Measurements from ENCODE around the gene STK16. TPM values are rescaled to one million over a fixed set of nuclear protein-coding genes. Genes with fewer than 3 reads are reported as not detected.
"Not testable (repeated sequence)": the region's sequence is repeated elsewhere in the genome, so short reads cannot be mapped to it uniquely, and the experiment has no call there.

The STK16 gene
- total RNA-seq, 1 donor from 2014 or later = 50.8 TPM

DNA sequence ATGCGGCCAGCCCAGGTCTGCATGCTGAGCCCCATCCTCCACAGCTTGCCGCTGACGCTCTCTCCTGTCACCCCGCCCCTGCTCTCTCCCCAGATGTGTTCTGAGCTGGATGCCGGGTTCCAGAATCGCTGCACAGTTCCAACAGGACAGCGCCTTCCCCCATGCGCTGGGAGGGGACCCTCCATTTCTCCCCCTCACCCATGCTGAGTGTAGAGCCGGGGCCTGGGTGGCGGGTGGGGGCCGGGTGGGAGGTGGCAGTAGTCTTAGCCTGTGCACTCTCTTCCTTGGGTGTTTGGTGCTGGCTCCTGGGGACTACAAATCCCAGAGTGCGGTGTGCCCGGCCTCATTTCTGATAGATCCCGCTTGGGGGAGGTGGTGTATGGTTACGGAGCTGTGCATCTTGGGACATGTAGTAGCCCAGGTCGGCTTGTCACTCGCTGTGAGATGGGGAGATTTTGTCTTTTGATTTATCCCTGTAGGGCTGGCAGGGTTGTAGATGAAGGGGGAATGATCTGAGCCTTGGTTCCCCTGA lies 40.7 kb downstream of the STK16 start:
- Histone ChIP-seq H3K4me3 (ENCODE audit: low read depth, low read length) (no peak overlapping the region), H3K36me3 (ENCODE audit: control insufficient read depth, insufficient read depth, low read length) (peaks cover 25% of the 10 kb centered on the region), H3K27me3 (ENCODE audit: control insufficient read depth, insufficient read depth, low read length) (no peaks in the 10 kb centered on the region)
- TF ChIP-seq, protein P1, sequence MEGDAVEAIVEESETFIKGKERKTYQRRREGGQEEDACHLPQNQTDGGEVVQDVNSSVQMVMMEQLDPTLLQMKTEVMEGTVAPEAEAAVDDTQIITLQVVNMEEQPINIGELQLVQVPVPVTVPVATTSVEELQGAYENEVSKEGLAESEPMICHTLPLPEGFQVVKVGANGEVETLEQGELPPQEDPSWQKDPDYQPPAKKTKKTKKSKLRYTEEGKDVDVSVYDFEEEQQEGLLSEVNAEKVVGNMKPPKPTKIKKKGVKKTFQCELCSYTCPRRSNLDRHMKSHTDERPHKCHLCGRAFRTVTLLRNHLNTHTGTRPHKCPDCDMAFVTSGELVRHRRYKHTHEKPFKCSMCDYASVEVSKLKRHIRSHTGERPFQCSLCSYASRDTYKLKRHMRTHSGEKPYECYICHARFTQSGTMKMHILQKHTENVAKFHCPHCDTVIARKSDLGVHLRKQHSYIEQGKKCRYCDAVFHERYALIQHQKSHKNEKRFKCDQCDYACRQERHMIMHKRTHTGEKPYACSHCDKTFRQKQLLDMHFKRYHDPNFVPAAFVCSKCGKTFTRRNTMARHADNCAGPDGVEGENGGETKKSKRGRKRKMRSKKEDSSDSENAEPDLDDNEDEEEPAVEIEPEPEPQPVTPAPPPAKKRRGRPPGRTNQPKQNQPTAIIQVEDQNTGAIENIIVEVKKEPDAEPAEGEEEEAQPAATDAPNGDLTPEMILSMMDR (IDR thresholded peaks at IDR 0.05; ENCODE audit: insufficient read depth, low read length, severe bottlenecking) = no peak
- DNase-seq (ENCODE audit: low read depth) (no peak), FAIRE-seq (no peak)

DNA sequence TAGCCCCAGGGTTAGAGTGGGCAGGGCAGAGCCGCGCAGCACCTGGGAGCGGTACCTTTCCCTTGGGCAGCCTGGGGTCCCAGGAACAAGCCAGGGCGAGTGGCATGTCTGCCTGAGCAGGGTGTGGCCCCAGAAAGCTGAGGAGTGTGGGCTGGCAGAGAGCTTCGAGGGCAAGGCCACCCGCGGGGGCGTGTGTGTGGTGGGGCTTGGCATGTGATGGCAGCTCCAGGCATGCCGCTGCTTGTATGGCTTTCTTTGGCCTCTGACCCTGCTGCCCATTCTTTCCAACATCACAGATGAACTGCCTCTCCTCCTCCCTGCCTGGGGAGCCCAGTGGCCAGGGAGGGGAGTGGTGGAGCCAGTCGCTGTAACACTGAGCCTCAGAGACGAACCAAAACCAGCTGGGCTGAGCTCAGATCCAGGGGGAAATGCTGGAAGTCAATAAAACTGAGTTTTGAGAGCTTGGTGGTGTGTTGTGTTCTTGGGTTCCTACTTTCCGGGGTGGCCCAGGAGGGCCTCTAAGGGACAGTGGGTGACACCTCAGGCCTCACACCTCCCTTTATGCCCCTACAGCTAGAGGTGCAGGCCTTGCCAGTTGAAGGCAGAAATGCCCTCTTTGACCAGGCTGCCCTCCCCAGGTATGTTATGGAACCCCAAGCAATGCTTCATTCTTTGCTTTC lies 41.3 kb downstream of the STK16 start:
- peaks cover 20% of the 10 kb centered on the region for H3K36me3 ChIP-seq (ENCODE audit: control insufficient read depth, insufficient read depth, low read length)
- H3K27me3 ChIP-seq (ENCODE audit: control insufficient read depth, insufficient read depth, low read length) = no peaks in the 10 kb centered on the region
- peak; percentile 75 for FAIRE-seq
- H3K4me3 ChIP-seq (ENCODE audit: low read depth, low read length) = no peak overlapping the region
- TF ChIP-seq, protein P1 (IDR thresholded peaks at IDR 0.05; ENCODE audit: insufficient read depth, low read length, severe bottlenecking) = no peak
- peak; percentile 85 for DNase-seq (ENCODE audit: low read depth)

DNA sequence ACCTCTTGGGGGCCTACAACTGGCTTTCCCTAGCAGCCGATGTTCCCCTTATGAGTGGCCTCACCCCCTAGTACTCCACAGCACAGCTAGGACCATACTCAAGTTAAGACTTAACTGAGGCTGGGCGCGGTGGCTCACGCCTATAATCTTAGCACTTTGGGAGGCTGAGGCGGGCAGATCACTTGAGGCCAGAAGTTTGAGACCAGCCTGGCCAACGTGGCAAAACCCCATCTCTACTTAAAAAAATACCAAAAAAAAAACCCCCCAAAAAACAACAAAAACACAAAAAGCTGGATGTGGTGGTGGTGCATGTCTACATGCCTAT lies 41.8 kb downstream of the STK16 start:
- FAIRE-seq; H3K4me3 ChIP-seq (ENCODE audit: low read depth, low read length); H3K27me3 ChIP-seq (ENCODE audit: control insufficient read depth, insufficient read depth, low read length); DNase-seq (ENCODE audit: low read depth): not testable (repeated sequence)
- peaks cover 18% of the 10 kb centered on the region for H3K36me3 ChIP-seq (ENCODE audit: control insufficient read depth, insufficient read depth, low read length)

DNA sequence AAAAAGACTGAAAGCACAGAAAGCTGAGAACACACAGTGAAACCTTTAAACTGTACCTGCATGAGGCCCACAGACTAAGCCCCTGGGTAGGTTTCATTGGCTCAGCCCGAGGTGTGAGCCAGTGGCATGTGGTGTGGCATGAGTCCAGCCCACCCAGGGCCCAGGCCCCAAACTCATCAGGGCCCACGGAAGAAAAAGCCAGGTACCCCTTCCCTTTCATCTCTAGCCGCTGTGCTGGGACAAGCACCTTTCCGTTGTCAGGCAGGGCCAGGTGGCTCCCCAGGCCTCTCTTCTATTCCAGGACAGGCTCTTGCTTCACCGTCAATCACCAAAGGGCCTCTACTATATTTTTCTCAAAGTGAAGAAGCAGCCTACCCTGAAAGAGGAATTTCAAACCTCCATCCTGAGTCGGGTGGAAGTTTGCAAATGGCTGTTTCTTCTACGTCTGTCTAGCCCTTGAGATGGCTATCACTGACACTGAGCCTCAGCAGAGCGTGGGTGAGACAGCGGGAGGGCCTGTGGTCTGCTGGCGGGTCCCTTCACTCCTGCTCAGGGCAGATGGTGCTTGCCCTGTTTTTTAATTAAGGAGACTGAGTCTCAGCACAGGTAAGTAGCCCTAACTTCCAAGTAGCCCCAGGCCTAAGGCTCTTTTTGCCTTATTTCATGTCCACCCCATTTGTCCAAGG lies 42.4 kb downstream of the STK16 start:
- H3K4me3 ChIP-seq (ENCODE audit: low read depth, low read length) = no peak overlapping the region
- DNase-seq (ENCODE audit: low read depth) = no peak
- FAIRE-seq = no peak
- H3K36me3 ChIP-seq (ENCODE audit: control insufficient read depth, insufficient read depth, low read length) = peaks cover 18% of the 10 kb centered on the region
- H3K27me3 ChIP-seq (ENCODE audit: control insufficient read depth, insufficient read depth, low read length) = no peaks in the 10 kb centered on the region
- TF ChIP-seq, protein P1 (IDR thresholded peaks at IDR 0.05; ENCODE audit: insufficient read depth, low read length, severe bottlenecking) = no peak

DNA sequence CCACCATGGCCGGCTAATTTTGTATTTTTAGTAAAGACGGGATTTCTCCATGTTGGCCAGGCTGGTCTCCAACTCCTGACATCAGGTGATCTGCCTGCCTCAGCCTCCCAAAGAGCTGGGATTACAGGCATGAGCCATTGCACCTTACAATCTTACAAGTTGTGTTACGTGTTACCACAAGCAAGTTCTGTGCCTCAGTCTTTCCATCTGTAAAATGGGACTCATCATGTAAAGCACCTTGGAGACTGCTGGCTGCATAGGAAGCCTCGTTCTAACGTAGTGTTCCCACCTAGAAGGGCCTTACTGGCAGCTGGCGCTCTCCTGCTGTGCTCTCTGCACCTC lies 43.9 kb downstream of the STK16 start:
- H3K27me3 ChIP-seq (ENCODE audit: control insufficient read depth, insufficient read depth, low read length) = no peaks in the 10 kb centered on the region
- peaks cover 15% of the 10 kb centered on the region for H3K36me3 ChIP-seq (ENCODE audit: control insufficient read depth, insufficient read depth, low read length)
- H3K4me3 ChIP-seq (ENCODE audit: low read depth, low read length) = no peak overlapping the region
- FAIRE-seq (no peak), DNase-seq (ENCODE audit: low read depth) (no peak)
- TF ChIP-seq, protein P1 (IDR thresholded peaks at IDR 0.05; ENCODE audit: insufficient read depth, low read length, severe bottlenecking) = no peak

DNA sequence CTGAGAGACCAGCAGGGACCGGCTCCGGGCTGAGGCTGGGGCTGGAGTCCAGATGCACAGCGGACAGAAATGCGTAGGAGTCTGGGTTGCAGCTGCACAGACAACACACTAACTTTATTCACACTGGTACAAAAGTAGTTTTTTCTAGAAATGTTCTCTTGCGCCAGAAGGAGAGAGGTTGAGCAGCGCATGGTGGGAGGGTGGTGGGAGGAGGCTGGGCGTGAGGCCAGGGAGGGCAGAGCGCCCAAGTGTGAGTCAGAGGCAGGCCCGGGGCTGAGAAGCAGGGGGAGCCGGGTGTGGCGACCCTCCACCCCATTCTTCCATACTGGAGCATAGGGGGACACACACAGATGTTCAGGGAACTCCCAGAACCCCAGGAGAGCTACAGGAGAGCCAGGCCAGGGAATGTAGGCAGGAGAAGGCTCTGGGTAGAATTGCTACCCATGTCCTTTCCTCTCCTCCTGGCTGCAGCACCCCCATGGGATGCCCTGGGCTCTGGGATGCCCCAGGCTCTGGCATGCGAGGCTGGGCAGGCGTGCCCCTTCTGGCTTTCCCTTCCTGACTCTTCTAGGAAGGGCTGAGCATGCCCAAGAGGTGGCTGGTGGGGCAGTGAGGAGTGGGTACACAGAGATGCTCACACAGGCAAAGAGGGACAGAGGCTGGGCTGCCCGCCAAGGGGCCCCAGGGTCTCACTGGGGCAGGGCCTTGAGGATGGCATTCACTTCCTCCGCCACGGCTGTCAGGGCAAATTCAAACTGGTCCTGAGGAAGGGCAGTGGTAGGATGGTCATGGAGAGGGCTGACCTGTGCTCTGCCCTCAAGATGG lies 44.5 kb downstream of the STK16 start:
- H3K36me3 ChIP-seq (ENCODE audit: control insufficient read depth, insufficient read depth, low read length) = peaks cover 9% of the 10 kb centered on the region
- DNase-seq (ENCODE audit: low read depth) = peak; percentile 78
- no peaks in the 10 kb centered on the region for H3K27me3 ChIP-seq (ENCODE audit: control insufficient read depth, insufficient read depth, low read length)
- TF ChIP-seq, protein P1 (IDR thresholded peaks at IDR 0.05; ENCODE audit: insufficient read depth, low read length, severe bottlenecking) = no peak
- no peak for FAIRE-seq
- no peak overlapping the region for H3K4me3 ChIP-seq (ENCODE audit: low read depth, low read length)
